DND-41 (cell line): ENCODE data around the gene NTSR1.

Experiments used
- EZH2 ChIP-seq: IDR thresholded peaks from 3 replicates; pipeline ENCODE4 v1.6.1; 2012; ENCODE audit warnings: borderline replicate concordance, low read depth, mild to moderate bottlenecking, moderate library complexity, low read length, inconsistent platforms; ENCODE audit not compliant: severe bottlenecking
- TF ChIP-seq, protein P1 (sequence below): IDR thresholded peaks from 2 replicates; pipeline ENCODE4 v1.5.1; 2012; ENCODE audit warnings: borderline replicate concordance, low read length, moderate library complexity, mild to moderate bottlenecking; ENCODE audit not compliant: poor library complexity, severe bottlenecking; ENCODE audit errors: extremely low read depth

DNA sequence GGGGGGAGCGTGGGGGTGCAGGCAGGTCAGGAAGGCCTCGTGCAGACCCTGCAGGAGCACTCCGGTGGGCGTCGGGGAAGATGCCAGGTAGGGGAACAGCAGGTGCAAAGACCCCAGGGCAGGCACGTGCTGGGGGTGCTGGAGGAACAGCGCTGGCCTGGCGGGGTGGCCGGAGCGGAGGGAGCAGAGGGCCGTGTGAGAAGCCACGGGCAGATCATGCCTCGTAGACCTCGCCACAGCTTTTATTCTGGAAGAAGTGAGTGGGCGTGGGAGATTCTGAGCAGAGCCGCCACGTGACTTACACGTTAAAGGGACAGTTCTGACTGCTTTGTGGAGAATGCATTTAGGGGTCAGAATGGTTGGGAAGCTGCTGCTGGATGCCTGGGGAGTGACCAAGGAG is 9.3 kb downstream of the NTSR1 start:
- TF ChIP-seq, protein P1, sequence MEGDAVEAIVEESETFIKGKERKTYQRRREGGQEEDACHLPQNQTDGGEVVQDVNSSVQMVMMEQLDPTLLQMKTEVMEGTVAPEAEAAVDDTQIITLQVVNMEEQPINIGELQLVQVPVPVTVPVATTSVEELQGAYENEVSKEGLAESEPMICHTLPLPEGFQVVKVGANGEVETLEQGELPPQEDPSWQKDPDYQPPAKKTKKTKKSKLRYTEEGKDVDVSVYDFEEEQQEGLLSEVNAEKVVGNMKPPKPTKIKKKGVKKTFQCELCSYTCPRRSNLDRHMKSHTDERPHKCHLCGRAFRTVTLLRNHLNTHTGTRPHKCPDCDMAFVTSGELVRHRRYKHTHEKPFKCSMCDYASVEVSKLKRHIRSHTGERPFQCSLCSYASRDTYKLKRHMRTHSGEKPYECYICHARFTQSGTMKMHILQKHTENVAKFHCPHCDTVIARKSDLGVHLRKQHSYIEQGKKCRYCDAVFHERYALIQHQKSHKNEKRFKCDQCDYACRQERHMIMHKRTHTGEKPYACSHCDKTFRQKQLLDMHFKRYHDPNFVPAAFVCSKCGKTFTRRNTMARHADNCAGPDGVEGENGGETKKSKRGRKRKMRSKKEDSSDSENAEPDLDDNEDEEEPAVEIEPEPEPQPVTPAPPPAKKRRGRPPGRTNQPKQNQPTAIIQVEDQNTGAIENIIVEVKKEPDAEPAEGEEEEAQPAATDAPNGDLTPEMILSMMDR, result no peak
- TF ChIP-seq EZH2, result no peak
